Fibroblast of villous mesenchyme (primary cell): ENCODE measurements around the gene CBX1. TPM values are rescaled to one million over a fixed set of nuclear protein-coding genes. Genes with fewer than 3 reads are reported as not detected.

ENCODE experiments used
- DNase-seq: peaks from one replicate; pipeline ENCODE4 v3.0.0-alpha.2; 2010; ENCODE audit warnings: low read depth
- H3K4me3 ChIP-seq: 2 replicates; pipeline ENCODE4 v1.5.1; 2011; ENCODE audit warnings: low read depth, mild to moderate bottlenecking, low read length
- CTCF ChIP-seq: IDR thresholded peaks from 2 replicates; pipeline ENCODE4 v1.5.1; 2012; ENCODE audit warnings: low read depth, mild to moderate bottlenecking, low read length; ENCODE audit not compliant: insufficient read depth
- total RNA-seq: library from RNA; depleted of rRNA; stranded (reverse); fragments of >200 nt; gene quantifications from 2 replicates; pipeline ENCODE4 v1.2.3, GENCODE V29; 2012

CBX1 gene
- total RNA-seq, 1 donor, result 60.9 TPM

- H3K4me3 ChIP-seq, result no peak overlapping the region
- DNase-seq, result no peak
- no peak for TF ChIP-seq CTCF
Observed at GRCh38 chr17:48125829-48126531, 24.7 kb upstream of the CBX1 start.

GRCh38 chr17:48123776-48124388, 22.6 kb upstream of the CBX1 start:
- no peak for DNase-seq

GRCh38 chr17:48123111-48123510, 21.8 kb upstream of the CBX1 start:
- no peak for TF ChIP-seq CTCF
- no peak overlapping the region for H3K4me3 ChIP-seq
- no peak for DNase-seq

More at GRCh38 chr17:48123776-48124388, 22.6 kb upstream of the CBX1 start:
- TF ChIP-seq CTCF, result no peak
- H3K4me3 ChIP-seq, result no peak overlapping the region

GRCh38 chr17:48122665-48123045, 21.4 kb upstream of the CBX1 start:
- H3K4me3 ChIP-seq, result no peak overlapping the region
- no peak for TF ChIP-seq CTCF
- no peak for DNase-seq

GRCh38 chr17:48121923-48122664, 20.8 kb upstream of the CBX1 start:
- no peak overlapping the region for H3K4me3 ChIP-seq
- DNase-seq, result no peak
- no peak for TF ChIP-seq CTCF

GRCh38 chr17:48113201-48113676, 12.0 kb upstream of the CBX1 start:
- DNase-seq, result no peak
- no peak for TF ChIP-seq CTCF
- no peak overlapping the region for H3K4me3 ChIP-seq
